ENCODE results near the gene ROR1. TPM values are rescaled to one million over a fixed set of nuclear protein-coding genes. Genes with fewer than 3 reads are reported as not detected.
A peak's percentile ranks its signal among the peaks of the same experiment; 100 is the strongest.

The ROR1 gene
- total RNA-seq, 3 donors from 2014 or later, result 3.1 to 19.8 (median 3.4) TPM

GRCh38 chr1:64171246-64171645 is 397.4 kb downstream of the ROR1 start:
- DNase-seq (no peak), ATAC-seq (no peak)
- H3K4me3 ChIP-seq, result no peak overlapping the region
- no peak for TF ChIP-seq CTCF (IDR thresholded peaks at IDR 0.05)
- peaks cover 7% of the 10 kb centered on the region for H3K4me1 ChIP-seq (ENCODE audit: low read depth)
- intact Hi-C loops (cut with DNase I, micrococcal nuclease), result loop anchor here in 1 of 2 donors (10.0 kb wide), 1 partner anchor 64 kb away; no protein-coding TSS in a partner anchor
- no peaks in the 10 kb centered on the region for H3K36me3 ChIP-seq (ENCODE audit: low read depth)
- H3K9me3 ChIP-seq, result no peaks in the 10 kb centered on the region

DNA sequence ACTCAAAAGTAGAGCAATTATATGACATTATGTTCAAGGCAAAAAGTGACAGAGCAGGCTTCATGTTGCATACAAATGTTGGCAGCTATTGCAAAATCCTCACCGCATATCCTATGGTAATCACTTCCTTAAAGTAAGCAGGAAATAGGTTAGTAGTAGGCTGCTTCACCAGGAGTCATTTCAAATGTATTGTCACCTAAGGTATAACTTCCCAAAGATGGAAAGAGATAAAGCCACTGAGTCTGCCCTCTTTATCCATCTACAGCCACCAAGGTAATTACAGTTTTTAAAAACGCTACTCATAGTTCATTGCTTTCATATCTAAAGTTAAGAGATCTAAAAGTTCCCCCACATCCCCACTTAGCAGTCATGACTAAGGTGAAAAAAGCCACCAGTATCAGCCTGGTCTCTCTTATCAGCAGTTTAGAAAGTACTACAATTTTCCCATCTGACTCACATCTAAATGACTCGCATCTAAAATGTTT is 398.0 kb downstream of the ROR1 start:
- peak; percentile 88 for ATAC-seq
- TF ChIP-seq CTCF (IDR thresholded peaks at IDR 0.05), result no peak
- H3K4me3 ChIP-seq, result no peak overlapping the region
- H3K36me3 ChIP-seq (ENCODE audit: low read depth), result no peaks in the 10 kb centered on the region
- no peaks in the 10 kb centered on the region for H3K9me3 ChIP-seq
- DNase-seq, result peak in 1 of 3 donors; percentile 22
- H3K4me1 ChIP-seq (ENCODE audit: low read depth), result peaks cover 7% of the 10 kb centered on the region
- intact Hi-C loops (cut with DNase I, micrococcal nuclease), result loop anchor here in 1 of 2 donors (10.0 kb wide), 1 partner anchor 63 kb away; no protein-coding TSS in a partner anchor

DNA sequence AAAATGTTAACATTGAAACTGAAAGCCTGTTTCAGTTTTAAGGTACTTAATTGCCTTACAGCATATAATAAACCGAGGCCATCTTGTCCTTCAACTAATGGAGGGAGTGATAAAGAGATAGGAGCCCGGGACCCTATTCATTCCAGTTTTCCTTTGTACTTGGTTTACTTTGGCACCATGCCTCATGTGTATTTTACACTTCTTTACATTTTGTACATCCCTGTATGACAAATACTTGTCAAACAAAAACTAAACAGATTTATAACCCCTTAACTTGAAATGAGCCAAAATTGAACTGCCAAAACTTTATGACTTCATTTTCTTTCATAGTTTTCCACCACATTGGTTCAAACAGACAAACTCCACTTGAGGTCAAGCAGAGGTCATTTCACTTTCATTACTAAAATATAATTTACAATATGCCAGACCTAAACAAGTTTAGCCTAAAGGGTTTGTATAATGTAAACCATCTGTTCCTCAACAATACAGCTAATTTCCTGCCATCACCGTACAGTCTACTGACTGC is 398.7 kb downstream of the ROR1 start:
- H3K36me3 ChIP-seq (ENCODE audit: low read depth), result no peaks in the 10 kb centered on the region
- H3K4me3 ChIP-seq, result no peak overlapping the region
- intact Hi-C loops (cut with DNase I, micrococcal nuclease), result loop anchor here in 1 of 2 donors (10.0 kb wide), 1 partner anchor 62 kb away; no protein-coding TSS in a partner anchor
- TF ChIP-seq CTCF (IDR thresholded peaks at IDR 0.05), result no peak
- no peaks in the 10 kb centered on the region for H3K9me3 ChIP-seq
- DNase-seq (no peak), ATAC-seq (peak; percentile 74)
- peaks cover 7% of the 10 kb centered on the region for H3K4me1 ChIP-seq (ENCODE audit: low read depth)

GRCh38 chr1:64173336-64173940 is 399.6 kb downstream of the ROR1 start:
- DNase-seq (no peak), ATAC-seq (no peak)
- H3K4me3 ChIP-seq, result no peak overlapping the region
- TF ChIP-seq CTCF (IDR thresholded peaks at IDR 0.05), result no peak
- H3K9me3 ChIP-seq, result no peaks in the 10 kb centered on the region
- no peaks in the 10 kb centered on the region for H3K36me3 ChIP-seq (ENCODE audit: low read depth)
- intact Hi-C loops (cut with DNase I, micrococcal nuclease), result loop anchor here in 1 of 2 donors (10.0 kb wide), 1 partner anchor 61 kb away; no protein-coding TSS in a partner anchor
- peaks cover 7% of the 10 kb centered on the region for H3K4me1 ChIP-seq (ENCODE audit: low read depth)

DNA sequence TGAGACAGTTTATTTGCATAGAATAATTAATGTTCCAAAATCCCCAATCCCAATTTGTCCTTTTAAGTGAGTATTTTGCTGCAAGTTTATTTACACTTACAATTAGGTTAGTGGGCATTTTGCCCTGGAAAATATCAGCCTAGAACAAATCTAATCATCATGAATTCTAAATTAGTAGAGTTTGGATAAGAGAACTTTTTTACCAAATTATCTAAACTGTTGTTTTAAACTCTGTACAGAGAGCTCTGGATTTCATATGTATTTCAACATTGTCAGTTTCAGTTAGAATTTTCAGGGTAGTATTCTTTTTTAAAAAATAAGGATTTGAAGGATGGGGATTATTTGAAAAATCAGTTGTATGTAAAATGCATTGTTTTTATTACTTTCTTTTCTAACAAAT is 401.8 kb downstream of the ROR1 start:
- ATAC-seq, result no peak
- DNase-seq, result no peak
- TF ChIP-seq CTCF (IDR thresholded peaks at IDR 0.05), result no peak
- H3K36me3 ChIP-seq (ENCODE audit: low read depth), result no peaks in the 10 kb centered on the region
- no peak overlapping the region for H3K4me3 ChIP-seq
- H3K9me3 ChIP-seq, result no peaks in the 10 kb centered on the region
- peaks cover 7% of the 10 kb centered on the region for H3K4me1 ChIP-seq (ENCODE audit: low read depth)
- intact Hi-C loops (cut with DNase I, micrococcal nuclease), result loop anchor here in 1 of 2 donors (10.0 kb wide), 1 partner anchor 59 kb away; no protein-coding TSS in a partner anchor

Data from mucosa of descending colon (tissue), 3 donors.